RWPE2 (cell line): ENCODE results near the gene DMD.
"Not testable (repeated sequence)": the region's sequence is repeated elsewhere in the genome, so short reads cannot be mapped to it uniquely, and the experiment has no call there.

Experiments
- ATAC-seq: fragments of 200-7000 bp; cut with Tn5 transposase; 3 replicates; pipeline ENCODE4 v1.9.1; 2021; ENCODE audit warnings: low read depth
- DNase-seq: peaks from one replicate; pipeline ENCODE4 v3.0.0-alpha.2; 2020; ENCODE audit warnings: low spot score
- H3K27ac ChIP-seq: fragments of 450-650 bp; 2 replicates; pipeline ENCODE4 v1.5.1; 2017; ENCODE audit warnings: mild to moderate bottlenecking; ENCODE audit not compliant: poor library complexity, severe bottlenecking
- H3K27me3 ChIP-seq: fragments of 250-450 bp; sonication (Bioruptor Pico); 2 replicates; pipeline ENCODE4 v1.5.1; 2021; ENCODE audit warnings: mild to moderate bottlenecking, moderate library complexity; ENCODE audit not compliant: insufficient read depth, poor library complexity, severe bottlenecking
- H3K36me3 ChIP-seq: fragments of 250-450 bp; sonication (Bioruptor Pico); 2 replicates; pipeline ENCODE4 v1.5.1; 2020; ENCODE audit warnings: low read depth, mild to moderate bottlenecking, moderate library complexity
- H3K4me1 ChIP-seq: fragments of 250-450 bp; sonication (Bioruptor Pico); 2 replicates; pipeline ENCODE4 v1.5.1; 2021; ENCODE audit warnings: mild to moderate bottlenecking, moderate library complexity; ENCODE audit not compliant: insufficient read depth, poor library complexity, severe bottlenecking
- H3K4me3 ChIP-seq: fragments of 250-450 bp; sonication (Bioruptor Pico); 2 replicates; pipeline ENCODE4 v1.5.1; 2021; ENCODE audit warnings: mild to moderate bottlenecking, moderate library complexity; ENCODE audit not compliant: severe bottlenecking
- H3K9me3 ChIP-seq: fragments of 250-450 bp; sonication (Bioruptor Pico); 2 replicates; pipeline ENCODE4 v1.5.1; 2021; ENCODE audit warnings: mild to moderate bottlenecking, moderate library complexity; ENCODE audit not compliant: severe bottlenecking
- TF ChIP-seq, protein P1 (sequence below): fragments of 450-650 bp; IDR thresholded peaks from one replicate; pipeline ENCODE4 v1.5.1; 2017; ENCODE audit warnings: mild to moderate bottlenecking, moderate library complexity; ENCODE audit not compliant: poor library complexity, severe bottlenecking

The DMD gene

GRCh38 chrX:32268207-32268606 is 943.1 kb downstream of the DMD start:
- ATAC-seq = no peak
- Histone ChIP-seq H3K9me3 (no peaks in the 10 kb centered on the region), H3K27ac (no peak overlapping the region), H3K36me3 (no peaks in the 10 kb centered on the region), H3K4me3 (no peak overlapping the region), H3K4me1 (no peaks in the 10 kb centered on the region), H3K27me3 (no peaks in the 10 kb centered on the region)
- no peak for DNase-seq
- TF ChIP-seq, protein P1, sequence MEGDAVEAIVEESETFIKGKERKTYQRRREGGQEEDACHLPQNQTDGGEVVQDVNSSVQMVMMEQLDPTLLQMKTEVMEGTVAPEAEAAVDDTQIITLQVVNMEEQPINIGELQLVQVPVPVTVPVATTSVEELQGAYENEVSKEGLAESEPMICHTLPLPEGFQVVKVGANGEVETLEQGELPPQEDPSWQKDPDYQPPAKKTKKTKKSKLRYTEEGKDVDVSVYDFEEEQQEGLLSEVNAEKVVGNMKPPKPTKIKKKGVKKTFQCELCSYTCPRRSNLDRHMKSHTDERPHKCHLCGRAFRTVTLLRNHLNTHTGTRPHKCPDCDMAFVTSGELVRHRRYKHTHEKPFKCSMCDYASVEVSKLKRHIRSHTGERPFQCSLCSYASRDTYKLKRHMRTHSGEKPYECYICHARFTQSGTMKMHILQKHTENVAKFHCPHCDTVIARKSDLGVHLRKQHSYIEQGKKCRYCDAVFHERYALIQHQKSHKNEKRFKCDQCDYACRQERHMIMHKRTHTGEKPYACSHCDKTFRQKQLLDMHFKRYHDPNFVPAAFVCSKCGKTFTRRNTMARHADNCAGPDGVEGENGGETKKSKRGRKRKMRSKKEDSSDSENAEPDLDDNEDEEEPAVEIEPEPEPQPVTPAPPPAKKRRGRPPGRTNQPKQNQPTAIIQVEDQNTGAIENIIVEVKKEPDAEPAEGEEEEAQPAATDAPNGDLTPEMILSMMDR = no peak

GRCh38 chrX:32267796-32268195 is 943.6 kb downstream of the DMD start:
- TF ChIP-seq, protein P1 = no peak
- H3K4me3 ChIP-seq = no peak overlapping the region
- no peak overlapping the region for H3K27ac ChIP-seq
- H3K9me3 ChIP-seq = no peaks in the 10 kb centered on the region
- ATAC-seq (no peak), DNase-seq (no peak)
- no peaks in the 10 kb centered on the region for H3K27me3 ChIP-seq
- H3K36me3 ChIP-seq = no peaks in the 10 kb centered on the region
- no peaks in the 10 kb centered on the region for H3K4me1 ChIP-seq

DNA sequence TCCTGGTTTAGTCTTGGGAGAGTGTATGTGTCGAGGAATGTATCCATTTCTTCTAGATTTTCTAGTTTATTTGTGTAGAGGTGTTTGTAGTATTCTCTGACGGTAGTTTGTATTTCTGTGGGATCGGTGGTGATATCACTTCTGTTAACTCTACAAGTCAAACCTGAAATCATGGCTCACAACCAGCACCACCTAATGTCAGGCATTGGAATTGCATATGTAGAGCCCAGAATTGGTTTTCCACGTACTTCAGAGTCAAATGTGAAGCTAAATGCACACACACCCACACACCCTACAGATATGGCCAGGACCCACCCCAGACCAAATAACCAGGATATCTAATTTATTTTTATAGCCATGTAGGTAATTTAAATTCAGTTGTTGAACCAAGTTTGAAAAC is 964.7 kb downstream of the DMD start:
- H3K4me1 ChIP-seq, H3K9me3 ChIP-seq, H3K4me3 ChIP-seq, H3K27ac ChIP-seq, H3K27me3 ChIP-seq, ATAC-seq, DNase-seq, H3K36me3 ChIP-seq: not testable (repeated sequence)
- TF ChIP-seq, protein P1 = peak; percentile 26

DNA sequence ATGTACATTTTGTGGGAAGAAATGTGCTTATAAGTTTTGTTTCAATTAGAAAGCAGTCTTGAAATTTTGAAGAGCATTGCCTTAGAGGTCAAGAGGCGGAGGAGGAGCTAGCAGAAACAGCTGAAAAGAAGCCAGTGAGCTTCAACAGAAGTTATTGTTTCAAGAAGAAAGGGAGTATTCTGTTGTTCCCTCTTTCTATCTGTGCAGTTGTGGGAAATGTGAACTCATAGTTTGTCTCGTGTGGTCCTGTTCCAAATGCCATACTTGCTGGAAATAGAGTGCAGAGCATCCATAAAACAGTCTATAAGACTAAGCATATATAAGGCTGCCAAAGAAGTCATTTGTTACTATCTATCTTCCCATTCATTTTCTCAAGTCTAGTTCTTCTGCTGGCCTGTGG is 1015.7 kb downstream of the DMD start:
- H3K4me3 ChIP-seq = no peak overlapping the region

GRCh38 chrX:32191316-32191715 is 1020.0 kb downstream of the DMD start:
- H3K4me3 ChIP-seq = no peak overlapping the region
- TF ChIP-seq, protein P1 = no peak

More for the DNA sequence above, 1015.7 kb downstream of the DMD start:
- H3K27me3 ChIP-seq = no peaks in the 10 kb centered on the region
- H3K27ac ChIP-seq = no peak overlapping the region
- no peaks in the 10 kb centered on the region for H3K36me3 ChIP-seq
- TF ChIP-seq, protein P1 = no peak
- no peaks in the 10 kb centered on the region for H3K4me1 ChIP-seq
- DNase-seq (no peak), ATAC-seq (no peak)
- no peaks in the 10 kb centered on the region for H3K9me3 ChIP-seq

More at GRCh38 chrX:32191316-32191715, 1020.0 kb downstream of the DMD start:
- no peaks in the 10 kb centered on the region for H3K36me3 ChIP-seq
- H3K27me3 ChIP-seq = no peaks in the 10 kb centered on the region
- no peaks in the 10 kb centered on the region for H3K9me3 ChIP-seq
- no peaks in the 10 kb centered on the region for H3K4me1 ChIP-seq
- no peak overlapping the region for H3K27ac ChIP-seq
- DNase-seq (no peak), ATAC-seq (no peak)
